Vagina (tissue), 2 donors: ENCODE data around the gene FBXO4. TPM values are rescaled to one million over a fixed set of nuclear protein-coding genes. Genes with fewer than 3 reads are reported as not detected.
A peak's percentile ranks its signal among the peaks of the same experiment; 100 is the strongest.

ENCODE experiments used
- DNase-seq, 2 donors: peaks; one replicate each; pipeline ENCODE4 v3.0.0-alpha.2; 2017; ENCODE audit errors: extremely low spot score in 2 of 2
- H3K27ac ChIP-seq: fragments of 200-600 bp; sonication (generic); one replicate; pipeline ENCODE4 v1.5.1; 2019
- H3K27me3 ChIP-seq: fragments of 200-600 bp; sonication (generic); one replicate; pipeline ENCODE4 v1.5.1; 2019
- H3K36me3 ChIP-seq, 2 donors: fragments of 200-600 bp; sonication (generic); one replicate each; pipeline ENCODE4 v1.5.1; 2017 to 2019
- H3K4me1 ChIP-seq: fragments of 200-600 bp; sonication (generic); one replicate; pipeline ENCODE4 v1.5.1; 2019
- H3K4me3 ChIP-seq, 2 donors: fragments of 200-600 bp; sonication (generic); 1 replicate in 1 of 2; 2 replicates in 1 of 2; pipeline ENCODE4 v1.5.1; 2016 to 2019
- H3K9me3 ChIP-seq: fragments of 200-600 bp; sonication (generic); one replicate; pipeline ENCODE4 v1.5.1; 2019
- CTCF ChIP-seq, 3 experiments: fragments of 450-650 bp in 2 of 3; fragments of 200-600 bp in 1 of 3; sonication (generic) in 1 of 3; IDR thresholded peaks; one replicate each; pipeline ENCODE4 v1.5.1; 2017 to 2019; ENCODE audit warnings: antibody characterized with exemption in 3 of 3, mild to moderate bottlenecking in 2 of 3, moderate library complexity in 2 of 3
- POLR2A ChIP-seq, 2 donors: fragments of 450-650 bp; IDR thresholded peaks; one replicate each; pipeline ENCODE4 v1.6.1; 2017; ENCODE audit warnings: antibody characterized with exemption in 2 of 2, mild to moderate bottlenecking in 2 of 2, moderate library complexity in 2 of 2
- POLR2AphosphoS5 ChIP-seq, 2 donors: sonication (generic); formaldehyde crosslinking; IDR thresholded peaks; one replicate each; pipeline ENCODE4 v1.9.0; 2017; ENCODE audit warnings: antibody characterized with exemption in 2 of 2, mild to moderate bottlenecking in 2 of 2, low read depth in 1 of 2; ENCODE audit not compliant: insufficient read depth in 1 of 2
- intact Hi-C: fragments of 100-400 bp; cut with DNase I; formaldehyde crosslinking; loops from one replicate; pipeline ENCODE4 v1.15.1; 2023
- total RNA-seq: library from RNA; depleted of rRNA; stranded (reverse); fragments of >200 nt; gene quantifications from one replicate; pipeline ENCODE4 v1.2.3, GENCODE V29; 2016

Gene FBXO4
- total RNA-seq, 1 donor from 2014 or later, result 7.1 TPM

GRCh38 chr5:41903382-41903891, 21.6 kb upstream of the FBXO4 start:
- Histone ChIP-seq H3K4me1 (peaks cover 30% of the 10 kb centered on the region), H3K27ac (peak overlapping the region; percentile 74), H3K4me3 (peak overlapping the region; percentile 75 to 85), H3K27me3 (no peaks in the 10 kb centered on the region), H3K36me3 (peaks cover 0 to 3% of the 10 kb centered on the region in 2 donors), H3K9me3 (no peaks in the 10 kb centered on the region)
- intact Hi-C loops, result loop anchor here (10.0 kb wide), 1 partner anchor 49 kb away; no protein-coding TSS in a partner anchor
- DNase-seq, result no peak
- no peak for TF ChIP-seq CTCF (IDR thresholded peaks at IDR 0.05)
- no peak for TF ChIP-seq POLR2AphosphoS5 (IDR thresholded peaks at IDR 0.05; ENCODE audit: insufficient read depth in 1 of 2, low read depth in 1 of 2)
- TF ChIP-seq POLR2A (IDR thresholded peaks at IDR 0.05), result no peak

- DNase-seq, result peak; percentile 99 to 100
- intact Hi-C loops, result loop anchor here (10.0 kb wide), 1 partner anchor 49 kb away; no protein-coding TSS in a partner anchor
- Histone ChIP-seq H3K4me1 (peaks cover 30% of the 10 kb centered on the region), H3K27me3 (no peaks in the 10 kb centered on the region), H3K27ac (peak within 1 kb of the TSS; percentile 95), H3K9me3 (no peaks in the 10 kb centered on the region), H3K4me3 (peak within 1 kb of the TSS; percentile 75 to 85), H3K36me3 (peaks cover 0 to 10% of the 10 kb centered on the region in 2 donors)
- TF ChIP-seq POLR2A (IDR thresholded peaks at IDR 0.05) (peak in 1 of 2 donors; percentile 79), POLR2AphosphoS5 (IDR thresholded peaks at IDR 0.05; ENCODE audit: insufficient read depth in 1 of 2, low read depth in 1 of 2) (peak; percentile 99), CTCF (IDR thresholded peaks at IDR 0.05) (no peak)
Observed at GRCh38 chr5:41903892-41904799, 20.9 kb upstream of the FBXO4 start, which contains the start of gene RIMOC1. TSS of gene RIMOC1 (plus strand) at chr5:41904344. CDS start at chr5:41904368, 24 bp downstream.

GRCh38 chr5:41906151-41906550, 18.9 kb upstream of the FBXO4 start:
- no peaks in the 10 kb centered on the region for H3K9me3 ChIP-seq
- intact Hi-C loops, result loop anchor here (10.0 kb wide), 1 partner anchor 51 kb away; no protein-coding TSS in a partner anchor
- H3K4me1 ChIP-seq, result peaks cover 30% of the 10 kb centered on the region
- TF ChIP-seq CTCF (IDR thresholded peaks at IDR 0.05) (no peak), POLR2A (IDR thresholded peaks at IDR 0.05) (no peak), POLR2AphosphoS5 (IDR thresholded peaks at IDR 0.05; ENCODE audit: insufficient read depth in 1 of 2, low read depth in 1 of 2) (no peak)
- no peaks in the 10 kb centered on the region for H3K27me3 ChIP-seq
- H3K4me3 ChIP-seq, result no peak overlapping the region
- DNase-seq, result no peak
- H3K36me3 ChIP-seq, result peaks cover 0 to 28% of the 10 kb centered on the region in 2 donors
- no peak overlapping the region for H3K27ac ChIP-seq

- Histone ChIP-seq H3K9me3 (no peaks in the 10 kb centered on the region), H3K27me3 (no peaks in the 10 kb centered on the region), H3K27ac (no peak overlapping the region), H3K36me3 (peaks cover 0 to 51% of the 10 kb centered on the region in 2 donors), H3K4me3 (no peak overlapping the region), H3K4me1 (peaks cover 27% of the 10 kb centered on the region)
- intact Hi-C loops, result loop anchor here (10.0 kb wide), 1 partner anchor 54 kb away; no protein-coding TSS in a partner anchor
- no peak for DNase-seq
- TF ChIP-seq POLR2AphosphoS5 (IDR thresholded peaks at IDR 0.05; ENCODE audit: insufficient read depth in 1 of 2, low read depth in 1 of 2) (no peak), POLR2A (IDR thresholded peaks at IDR 0.05) (no peak), CTCF (IDR thresholded peaks at IDR 0.05) (no peak)
Observed at GRCh38 chr5:41908374-41909079, 16.6 kb upstream of the FBXO4 start.
